ENCODE results near the gene DNAJC18.
"Not testable (repeated sequence)": the region's sequence is repeated elsewhere in the genome, so short reads cannot be mapped to it uniquely, and the experiment has no call there.

The DNAJC18 gene

DNA sequence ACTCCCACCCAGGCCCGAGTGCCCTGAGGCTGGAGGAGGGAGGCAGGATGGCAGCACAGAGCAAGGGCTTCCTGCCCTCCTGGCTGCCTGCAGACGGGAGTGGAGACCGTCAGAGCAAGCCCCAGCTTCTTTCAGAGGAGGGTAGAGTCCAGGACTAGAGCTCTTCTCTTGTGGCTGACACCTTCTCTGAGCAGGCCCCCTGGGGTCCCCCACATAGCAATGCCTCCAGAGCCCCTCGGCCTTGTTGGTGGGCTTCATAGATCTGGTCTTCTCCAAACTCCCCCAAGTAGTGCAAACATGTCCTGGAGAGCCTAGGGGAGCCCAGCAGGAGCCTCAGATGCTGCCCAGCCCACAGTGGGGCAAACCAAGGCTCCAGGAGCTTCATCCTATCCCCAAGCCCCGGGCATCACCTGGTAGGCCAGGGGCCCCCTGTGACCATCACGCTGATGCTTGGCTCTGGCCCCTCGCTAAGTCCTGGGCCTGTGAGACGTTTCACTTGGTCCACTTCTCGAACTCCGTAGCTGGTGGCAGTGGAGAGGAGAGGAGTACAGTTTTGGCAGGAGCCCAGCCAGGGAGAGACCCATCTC, 51.6 kb downstream of the DNAJC18 start:
- no peak for DNase-seq (ENCODE audit: low read depth)

DNA sequence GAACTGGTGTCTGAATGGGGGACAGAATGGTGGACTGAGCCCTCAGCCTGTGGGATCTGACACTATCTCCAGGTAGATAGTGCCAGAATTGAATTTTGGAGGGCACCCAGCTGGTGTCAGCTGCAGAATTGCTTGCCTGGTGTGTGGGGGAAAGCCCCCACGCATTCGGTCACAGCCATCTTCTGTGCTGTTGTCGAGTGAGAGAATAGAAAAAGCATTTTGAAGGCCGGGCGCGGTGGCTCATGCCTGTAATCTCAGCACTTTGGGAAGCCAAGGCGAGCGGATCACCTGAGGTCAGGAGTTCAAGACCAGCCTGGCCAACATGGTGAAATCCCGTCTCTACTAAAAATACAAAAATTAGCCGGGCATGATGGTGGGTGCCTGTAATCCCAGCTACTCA, 52.4 kb downstream of the DNAJC18 start:
- DNase-seq (ENCODE audit: low read depth): not testable (repeated sequence)

DNA sequence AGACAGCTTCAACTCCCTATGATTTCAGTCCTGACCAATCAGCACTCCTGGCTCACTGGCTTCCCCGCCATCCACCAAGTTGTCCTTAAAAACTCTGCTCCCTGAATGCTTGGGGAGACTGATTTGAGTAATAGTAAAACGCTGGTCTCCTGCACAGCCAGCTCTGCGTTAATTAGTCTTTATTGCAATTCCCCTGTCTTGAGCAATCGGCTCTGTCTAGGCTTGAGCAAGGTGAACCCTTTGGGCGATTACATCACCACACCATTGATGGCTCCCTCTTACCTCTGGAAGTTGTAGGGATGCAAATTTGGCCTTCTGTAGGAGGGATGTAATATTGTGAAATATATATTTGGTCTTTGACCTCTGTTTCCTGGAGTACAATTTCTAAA, 53.3 kb downstream of the DNAJC18 start:
- DNase-seq (ENCODE audit: low read depth): no peak

DNA sequence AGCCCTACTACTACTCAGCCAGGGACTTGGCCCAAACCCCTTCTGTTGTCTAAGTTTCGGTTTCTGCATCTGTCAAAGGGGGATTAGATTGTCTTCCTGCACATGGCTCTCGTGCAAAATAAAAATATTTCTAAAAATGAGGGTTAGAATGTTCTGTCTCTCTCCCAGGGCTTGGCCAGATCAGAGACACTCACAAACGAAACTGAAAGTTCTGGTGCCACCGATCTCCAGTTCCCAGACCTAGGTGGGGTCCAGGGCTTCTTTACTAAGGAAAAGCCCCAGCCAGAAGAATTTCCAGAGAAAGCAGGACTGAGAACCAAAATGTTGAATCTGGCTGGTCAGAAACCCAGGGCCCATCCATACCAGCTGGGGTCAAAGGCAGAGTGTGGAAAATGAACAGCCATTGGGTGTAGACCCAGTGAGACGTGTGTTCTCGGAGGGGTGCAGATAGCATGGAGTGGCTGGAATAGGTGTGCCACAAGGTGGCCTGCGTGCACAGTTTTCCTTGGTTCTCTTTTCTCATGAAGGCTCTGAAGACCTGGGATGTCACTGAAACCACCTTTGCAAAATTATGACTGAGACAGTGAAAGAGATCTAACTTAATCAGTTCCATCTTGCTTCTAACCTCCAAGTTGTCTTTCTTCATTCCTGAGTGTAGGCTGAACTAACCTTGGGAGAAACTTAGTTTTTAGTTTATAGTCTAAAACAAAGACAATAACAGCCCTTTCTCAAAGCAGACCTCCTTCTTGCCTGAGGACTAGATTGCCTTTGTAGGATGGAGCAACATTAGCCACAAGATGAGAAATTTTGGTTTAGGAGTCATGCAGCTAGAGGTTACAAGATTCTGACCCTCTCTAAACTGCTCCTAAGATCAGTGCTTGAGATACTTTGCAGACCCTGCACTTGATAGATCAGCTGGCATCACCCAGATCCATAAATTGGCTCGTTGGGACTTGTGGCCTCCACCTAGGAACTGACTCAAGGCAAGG, 54.0 kb downstream of the DNAJC18 start:
- DNase-seq (ENCODE audit: low read depth): no peak

DNA sequence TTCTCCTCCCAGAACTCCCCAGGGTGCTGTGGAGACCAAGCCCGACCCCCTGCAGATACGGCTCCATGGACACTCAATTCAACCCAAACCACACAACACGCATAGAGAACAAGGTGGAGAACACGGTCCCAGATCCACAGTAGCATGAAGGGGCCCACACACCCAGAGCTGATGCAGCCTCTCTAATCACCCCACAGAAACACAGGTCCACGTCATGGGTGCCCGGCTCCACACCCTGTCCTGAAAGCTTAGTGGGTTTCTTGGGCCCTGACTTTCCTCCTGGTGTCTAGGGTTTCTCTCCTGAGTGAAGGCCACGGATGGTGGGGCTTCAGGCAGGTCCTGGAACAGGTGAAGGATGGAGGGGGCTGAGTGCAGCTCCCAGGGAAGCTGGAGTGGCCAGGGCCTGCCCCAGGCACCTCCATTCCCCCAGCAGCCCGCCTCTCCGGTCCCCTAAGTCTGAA, 54.7 kb downstream of the DNAJC18 start:
- DNase-seq (ENCODE audit: low read depth): no peak

DNA sequence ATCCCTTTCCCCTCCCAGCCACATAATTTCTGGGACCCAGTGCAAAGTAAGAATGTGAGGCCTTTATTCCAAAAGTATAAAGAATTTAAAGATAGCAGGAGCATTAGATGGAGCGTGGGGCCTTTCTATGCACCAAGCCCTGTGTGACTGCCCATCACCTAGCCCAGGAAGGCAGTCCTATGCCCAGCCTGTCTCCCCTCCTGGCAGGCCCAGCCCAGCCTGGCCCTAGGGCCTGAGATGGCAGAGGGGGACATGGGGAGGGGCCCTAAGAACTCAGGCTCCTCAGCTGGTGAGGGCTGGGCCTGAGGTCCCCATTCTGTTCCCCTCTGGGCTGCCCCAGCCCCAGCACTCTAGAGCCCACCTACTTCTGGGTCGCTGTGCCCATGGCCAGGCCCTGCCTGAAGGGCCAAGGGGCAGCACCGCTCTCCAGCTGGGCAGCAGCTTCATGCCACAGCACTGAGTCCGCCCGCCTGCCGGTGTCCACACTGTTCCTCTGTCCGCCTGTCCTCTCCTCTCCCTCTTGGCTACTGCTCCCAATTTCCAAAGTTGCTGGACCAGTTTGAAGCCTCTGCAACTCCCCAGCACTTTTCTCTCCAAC, 55.2 kb downstream of the DNAJC18 start:
- no peak for DNase-seq (ENCODE audit: low read depth)

DNA sequence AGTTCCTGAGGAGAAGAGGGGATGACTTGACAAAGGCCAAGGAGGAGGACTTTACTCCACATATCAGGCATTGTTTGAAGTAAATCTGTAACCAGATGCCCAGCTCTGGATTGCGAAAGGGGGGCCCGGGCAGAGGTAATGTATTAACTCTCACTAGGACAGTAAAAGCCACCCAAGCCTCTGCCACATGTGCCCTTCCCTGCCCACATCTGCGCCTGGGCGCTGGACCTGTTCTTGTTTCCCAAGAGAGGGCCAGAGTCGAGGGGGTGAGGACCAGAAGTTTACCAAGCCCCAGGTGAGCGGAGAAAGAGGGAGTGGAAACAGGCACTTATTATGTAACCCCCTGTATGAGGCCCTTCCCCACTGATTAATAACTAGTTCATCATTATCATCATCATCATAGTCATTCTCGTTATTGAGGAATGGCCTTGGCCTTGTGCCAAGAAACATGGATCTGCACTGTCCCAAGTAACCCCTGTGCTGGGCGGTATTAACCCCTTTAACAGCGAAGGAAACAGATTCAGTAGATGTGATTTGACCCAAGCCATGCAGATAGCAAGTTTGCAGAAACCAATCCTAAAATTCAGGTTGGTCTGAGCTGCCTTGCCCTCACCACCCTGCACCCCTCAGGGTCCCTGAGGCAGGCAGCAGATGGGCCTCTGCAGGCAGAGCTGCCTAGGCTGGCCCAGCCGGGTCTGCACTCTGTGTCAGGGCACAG, 55.9 kb downstream of the DNAJC18 start, which contains the start of gene SLC23A1:
Gene SLC23A1 (minus strand): TSS at position 23 of the 718 bp plus-strand sequence. CDS start 44 bp downstream, outside the sequence.
- no peak for DNase-seq (ENCODE audit: low read depth)

DNA sequence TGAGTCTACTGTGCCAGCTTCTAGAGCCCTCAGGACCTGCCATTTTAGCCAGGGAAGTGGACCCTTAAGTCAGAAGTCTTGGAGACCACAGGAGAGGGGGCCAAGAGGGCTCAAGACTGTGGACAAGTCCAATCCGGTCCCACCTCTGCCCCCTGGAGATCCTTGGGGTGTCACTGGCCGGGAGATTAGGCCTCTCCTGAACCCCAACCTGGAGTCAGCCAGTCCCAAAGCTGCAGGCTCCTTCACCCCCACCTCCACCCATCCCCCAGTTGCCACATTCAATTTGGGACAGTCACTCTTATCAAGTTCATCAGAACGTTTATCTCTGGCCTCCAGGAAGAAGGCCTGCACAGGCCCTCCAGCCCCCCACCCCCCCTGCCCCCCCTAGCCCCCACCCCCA, 56.5 kb downstream of the DNAJC18 start:
- DNase-seq (ENCODE audit: low read depth): no peak

DNA sequence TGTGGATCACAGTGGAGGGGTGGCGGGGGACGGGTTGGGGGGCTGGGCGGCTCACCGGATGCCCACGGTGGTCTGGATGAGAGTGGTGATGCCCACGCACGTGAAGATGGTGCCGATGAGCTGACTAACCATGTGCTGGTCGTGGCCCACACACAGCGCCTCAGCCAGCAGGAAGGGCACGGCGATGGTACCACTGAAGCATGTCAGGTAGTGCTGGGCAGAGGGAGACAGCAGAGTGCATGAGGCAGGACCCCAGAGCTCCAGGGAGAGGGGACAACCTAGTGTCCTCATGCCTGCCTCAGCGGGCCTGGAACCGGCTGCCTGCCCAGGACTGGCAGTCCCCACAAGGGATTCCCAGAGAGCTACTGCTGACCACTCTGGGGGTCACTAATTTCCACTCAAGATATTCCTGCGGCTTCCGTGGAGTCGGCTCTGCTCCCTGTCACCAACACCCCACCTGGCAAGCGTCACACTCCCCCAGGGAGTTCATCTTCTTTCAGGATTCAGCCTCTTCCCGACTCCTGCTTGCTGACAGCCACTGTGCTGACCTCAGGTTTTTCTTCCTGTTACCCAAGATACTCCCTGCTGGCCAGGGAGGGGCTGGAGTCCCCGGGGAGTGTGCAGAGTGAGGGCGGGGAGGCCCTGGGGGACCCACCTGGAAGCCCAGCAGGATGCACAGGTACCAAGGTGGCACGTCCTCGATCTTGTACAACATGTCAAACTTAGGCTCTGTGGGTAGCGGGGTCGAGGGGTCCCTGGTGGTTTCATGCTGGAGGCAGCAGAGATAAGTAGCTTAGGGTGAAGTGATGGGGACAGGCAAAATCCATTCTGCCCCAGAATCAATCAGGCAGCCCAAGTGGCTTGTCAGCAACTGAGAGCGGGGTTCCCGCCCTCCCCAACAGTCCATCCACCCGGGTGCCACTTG, 57.2 kb downstream of the DNAJC18 start:
- DNase-seq (ENCODE audit: low read depth): no peak

DNA sequence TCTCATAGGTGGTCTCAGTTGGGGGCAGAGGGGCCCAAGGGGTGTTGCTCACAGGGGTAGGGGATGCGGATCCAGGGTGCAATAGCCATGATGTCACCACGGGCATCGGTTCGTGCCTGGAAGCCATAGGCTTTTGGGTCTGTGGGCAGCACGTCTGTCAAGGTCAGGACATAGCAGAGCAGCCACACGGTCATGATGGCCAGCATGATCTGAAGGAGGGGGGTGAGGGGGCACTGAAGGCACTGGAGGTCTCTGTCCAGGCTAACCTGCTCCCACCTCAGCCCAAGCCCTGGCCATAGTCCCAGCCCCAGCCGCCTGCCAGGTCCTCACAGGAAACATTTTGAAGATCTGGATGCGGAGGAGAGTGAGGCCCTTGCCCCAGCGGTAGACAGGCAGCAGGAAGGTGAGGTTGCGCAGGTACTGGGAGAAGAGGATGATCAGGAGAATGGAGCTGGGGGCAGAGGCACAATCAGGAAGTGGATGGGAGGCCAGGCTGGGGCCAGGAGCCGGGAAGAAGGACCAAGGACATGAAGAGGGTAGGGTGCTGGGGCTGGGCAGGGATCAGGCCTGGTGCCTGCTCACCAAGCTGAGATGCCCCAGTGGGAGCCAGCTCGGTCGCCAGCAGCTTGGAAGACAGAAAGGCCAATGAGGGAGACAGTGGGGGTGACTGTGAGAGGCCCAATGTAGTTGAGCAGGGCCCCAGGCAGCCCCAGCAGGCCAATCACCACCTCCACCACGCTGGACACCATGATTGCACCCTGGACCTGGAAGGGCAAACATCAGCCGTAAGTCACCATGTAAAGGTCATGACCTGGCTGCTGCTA, 59.5 kb downstream of the DNAJC18 start:
- no peak for DNase-seq (ENCODE audit: low read depth)

DNA sequence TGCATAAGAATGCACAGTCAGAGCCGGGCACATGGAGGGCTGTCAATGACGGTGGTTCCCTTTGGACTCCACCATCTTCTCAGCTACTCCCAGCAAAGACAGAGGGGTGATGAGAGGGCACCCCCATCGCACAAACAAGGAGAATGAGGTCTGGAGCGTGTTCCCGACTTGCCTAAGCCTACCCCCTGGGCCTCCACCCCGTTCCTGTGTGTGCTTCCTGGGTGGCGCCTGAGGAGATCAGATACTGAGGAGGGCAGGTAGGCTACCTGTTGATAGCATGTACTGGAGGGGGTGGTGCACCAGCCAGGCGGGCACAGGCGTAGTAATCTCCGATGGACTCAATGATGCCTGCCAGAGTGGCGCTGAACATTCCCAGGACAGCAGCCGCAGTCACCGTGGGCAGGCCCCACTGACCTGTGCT, 60.4 kb downstream of the DNAJC18 start:
- no peak for DNase-seq (ENCODE audit: low read depth)

DNA sequence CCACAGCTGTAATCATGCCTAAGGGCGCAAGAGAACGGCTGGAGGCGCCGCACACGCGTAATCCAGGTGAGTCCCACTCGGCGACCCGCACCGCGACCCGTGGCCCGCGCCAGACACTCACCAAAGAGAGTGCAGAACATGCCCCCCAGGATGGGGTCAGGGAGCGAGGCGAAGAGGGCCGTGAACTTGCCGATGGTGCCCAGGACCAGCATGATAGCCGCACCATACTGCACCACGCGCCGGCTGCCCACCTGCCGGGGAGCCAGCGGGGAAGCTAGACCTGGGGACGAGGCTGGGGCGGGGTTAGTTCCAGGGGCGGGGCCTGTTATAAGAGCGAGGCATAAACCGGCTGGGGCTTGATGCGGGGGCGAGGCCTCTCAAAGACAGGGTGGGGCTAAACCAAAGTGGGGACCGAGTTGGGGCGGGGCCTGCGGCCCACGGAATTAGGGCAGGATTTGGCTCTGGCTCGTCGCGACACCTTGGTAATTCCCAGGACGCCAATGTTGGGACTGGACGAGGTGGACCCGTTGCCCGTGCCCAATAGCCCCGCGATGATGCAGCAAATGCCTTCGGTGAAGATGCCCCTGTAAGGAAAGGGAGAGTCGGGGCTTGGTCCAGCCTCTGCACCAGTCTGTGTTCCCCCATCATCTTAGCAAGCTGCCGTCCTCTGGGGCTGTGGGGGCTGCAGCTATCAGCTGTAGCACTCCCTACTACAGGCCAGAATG, 61.1 kb downstream of the DNAJC18 start:
- no peak for DNase-seq (ENCODE audit: low read depth)

DNA sequence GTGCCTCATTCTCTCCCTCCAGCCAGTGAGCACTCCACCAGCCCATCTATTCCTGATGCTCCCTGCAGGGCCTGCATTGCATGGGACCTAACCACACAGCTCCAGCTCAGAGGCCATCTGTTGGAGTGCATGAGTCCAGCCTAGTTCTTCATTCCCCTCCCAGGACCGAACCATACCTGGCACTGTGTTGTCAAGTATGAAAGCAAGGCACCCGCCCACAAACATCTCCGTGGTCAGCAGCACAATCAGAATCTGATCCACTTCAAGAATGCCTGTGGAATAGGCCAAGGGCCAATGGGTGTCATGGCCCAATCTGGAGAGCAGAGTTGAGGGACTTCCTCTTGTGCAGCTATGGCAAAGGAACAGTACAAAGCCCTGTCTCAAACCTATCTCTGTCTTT, 62.1 kb downstream of the DNAJC18 start:
- no peak for DNase-seq (ENCODE audit: low read depth)

DNA sequence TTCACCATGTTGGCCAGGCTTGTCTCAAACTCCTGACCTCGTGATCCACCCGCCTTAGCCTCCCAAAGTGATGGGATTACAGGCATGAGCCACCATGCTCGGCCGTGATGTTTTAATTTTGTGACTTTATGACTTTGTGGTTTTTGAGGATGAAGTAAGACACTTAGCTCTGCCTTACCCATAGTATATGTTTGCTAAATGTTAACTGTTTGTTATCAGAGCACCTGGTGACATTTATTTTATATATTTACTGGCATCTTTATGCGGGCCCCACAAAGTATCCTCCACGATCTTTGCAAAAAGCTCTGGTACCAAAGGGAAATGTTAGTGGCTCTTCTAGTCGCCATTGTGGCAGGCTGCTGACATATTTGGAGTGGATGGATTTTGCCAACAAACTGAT, 63.0 kb downstream of the DNAJC18 start:
- no peak for DNase-seq (ENCODE audit: low read depth)

DNA sequence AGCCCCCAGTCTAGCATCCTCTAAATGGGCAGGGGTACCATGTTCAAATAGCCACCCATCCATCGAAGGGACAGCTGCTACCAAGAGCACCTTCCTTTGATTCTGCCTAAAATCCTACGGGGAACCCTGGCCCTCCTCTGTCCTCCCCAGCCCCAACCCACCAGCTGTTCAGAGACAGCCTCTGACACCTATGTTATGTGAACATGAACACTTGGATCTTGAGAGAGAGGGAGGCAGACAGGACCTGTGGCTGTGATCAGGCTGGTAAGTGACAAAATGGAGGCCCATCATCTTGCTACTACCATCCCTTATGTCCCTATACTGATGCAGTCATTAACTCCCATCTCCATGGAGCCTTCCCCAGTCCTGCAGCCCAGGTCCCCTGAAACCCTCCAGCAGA, 64.4 kb downstream of the DNAJC18 start:
- DNase-seq (ENCODE audit: low read depth): no peak

DNA sequence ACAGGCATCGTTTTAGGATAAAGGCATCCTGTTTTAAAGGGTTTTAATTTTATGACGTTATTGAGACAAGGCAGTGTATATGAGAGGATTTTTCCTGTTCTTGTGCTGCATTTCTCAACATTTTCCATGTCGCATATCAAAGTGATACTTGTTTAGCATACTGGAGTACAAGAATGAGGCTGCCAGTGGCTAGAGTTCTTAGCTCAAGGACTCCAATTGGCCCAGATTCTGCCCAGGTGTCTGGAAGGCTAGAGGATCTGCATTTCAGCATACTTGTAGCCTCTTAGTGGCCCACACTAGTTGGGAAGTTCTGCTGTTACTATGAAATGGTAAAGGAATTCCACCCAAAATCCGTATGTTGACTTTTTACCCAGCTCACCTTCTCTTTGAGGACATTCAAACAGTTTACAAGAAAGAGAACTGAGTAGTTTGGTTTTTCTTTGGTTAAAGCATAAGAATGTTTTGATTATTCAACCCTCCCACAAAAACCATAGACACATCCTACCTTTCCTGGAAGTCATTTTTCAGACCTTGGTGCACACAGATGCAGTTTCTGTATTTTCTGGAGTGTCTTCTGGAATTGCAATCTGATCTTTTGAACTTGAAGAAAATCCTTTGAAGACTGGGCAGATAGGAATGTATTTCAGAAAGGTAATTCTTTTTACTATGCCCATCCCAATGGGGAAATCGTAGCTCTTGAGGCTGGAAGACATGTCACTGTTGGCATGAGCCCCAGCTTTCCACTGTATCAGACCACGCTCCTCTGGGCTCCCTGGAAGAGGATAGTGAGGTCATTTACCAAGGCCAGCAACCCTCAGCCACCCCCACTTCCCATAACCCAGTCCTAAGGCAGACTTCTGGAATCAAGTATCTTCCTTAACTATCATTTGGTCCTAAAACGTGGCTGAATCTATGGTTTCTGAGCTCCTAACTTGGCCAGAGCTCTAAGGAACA, 67.6 kb downstream of the DNAJC18 start:
- DNase-seq (ENCODE audit: low read depth): no peak

DNA sequence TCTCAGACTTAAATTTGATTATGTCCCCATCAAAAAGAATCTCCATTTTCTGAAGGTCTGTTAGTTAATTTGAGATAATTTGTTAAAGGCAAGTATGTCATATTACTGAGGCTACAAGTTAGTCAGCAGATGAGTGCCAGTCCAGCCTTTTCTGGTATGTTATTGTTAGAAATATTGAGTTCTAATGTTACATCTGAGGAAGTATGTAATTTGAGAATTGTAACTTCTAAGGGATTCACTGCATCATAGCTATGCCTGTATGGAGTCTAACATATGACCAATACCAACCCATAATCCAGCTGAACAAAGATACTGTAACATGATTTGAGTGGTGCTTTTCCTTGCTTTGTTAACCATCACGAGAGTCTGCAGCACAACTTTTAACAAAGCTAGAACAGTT, 70.1 kb downstream of the DNAJC18 start:
- no peak for DNase-seq (ENCODE audit: low read depth)

DNA sequence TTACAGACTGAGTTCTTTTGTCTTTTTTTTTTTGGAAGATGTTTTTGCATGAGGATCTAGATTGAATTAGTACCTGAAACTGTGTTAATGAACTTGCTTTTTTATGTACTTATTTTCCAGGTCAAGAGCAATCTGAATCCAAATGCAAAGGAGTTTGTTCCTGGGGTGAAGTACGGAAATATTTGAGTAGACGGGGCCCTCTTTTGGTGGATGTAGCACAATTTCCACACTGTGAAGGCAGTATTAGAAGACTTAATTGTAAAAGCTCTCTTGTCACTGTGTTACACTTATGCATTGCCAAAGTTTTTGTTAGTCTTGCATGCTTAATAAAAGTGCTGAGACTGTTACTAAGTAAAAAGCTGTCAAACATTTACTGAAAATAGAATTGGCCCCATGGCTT, 70.7 kb downstream of the DNAJC18 start:
- DNase-seq (ENCODE audit: low read depth): no peak

Measured in stimulated activated CD8-positive, alpha-beta memory T cell treated with anti-CD3 and anti-CD28 coated beads, Interleukin-15, amount 100 ng/mL, for 24 hours (primary cell).